SK-N-SH treated with all-trans-retinoic acid at 6 μM for 48 hours (cell line): ENCODE data around the gene SIL1.

Experiments used
- CREB5 ChIP-seq: fragments of 250-450 bp; sonication (Bioruptor Pico); IDR thresholded peaks from 2 replicates; pipeline ENCODE4 v1.5.1; 2020; ENCODE audit warnings: low read depth, mild to moderate bottlenecking, moderate library complexity
- SNAI2 ChIP-seq: fragments of 250-450 bp; sonication (Bioruptor Pico); IDR thresholded peaks from 2 replicates; pipeline ENCODE4 v1.5.0; 2020; ENCODE audit warnings: mild to moderate bottlenecking, moderate library complexity
- ZFP3 ChIP-seq: fragments of 250-450 bp; sonication (Bioruptor Pico); IDR thresholded peaks from 2 replicates; pipeline ENCODE4 v1.5.0; 2020; ENCODE audit warnings: mild to moderate bottlenecking, moderate library complexity
- TF ChIP-seq, protein P1 (sequence below): fragments of 250-450 bp; sonication (Bioruptor Pico); IDR thresholded peaks from 2 replicates; pipeline ENCODE4 v1.8.0; 2021; ENCODE audit warnings: low read depth, mild to moderate bottlenecking, moderate library complexity, borderline replicate concordance

DNA sequence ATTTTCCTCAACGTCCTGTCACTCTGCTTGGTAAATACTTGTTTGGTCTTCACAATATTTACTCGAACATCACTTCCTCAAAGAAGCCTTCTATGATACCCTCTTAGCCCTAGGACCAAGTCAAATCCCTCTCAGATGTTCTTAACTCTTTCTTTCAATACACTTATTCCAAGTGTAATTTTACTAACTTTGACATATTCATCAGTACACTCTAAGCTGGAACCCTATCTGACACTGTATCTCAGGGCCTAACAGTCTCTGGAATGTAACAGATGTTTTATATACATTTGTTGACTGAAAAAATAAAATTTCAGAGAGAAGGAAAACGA is 19.6 kb downstream of the SIL1 start:
- TF ChIP-seq, protein P1, sequence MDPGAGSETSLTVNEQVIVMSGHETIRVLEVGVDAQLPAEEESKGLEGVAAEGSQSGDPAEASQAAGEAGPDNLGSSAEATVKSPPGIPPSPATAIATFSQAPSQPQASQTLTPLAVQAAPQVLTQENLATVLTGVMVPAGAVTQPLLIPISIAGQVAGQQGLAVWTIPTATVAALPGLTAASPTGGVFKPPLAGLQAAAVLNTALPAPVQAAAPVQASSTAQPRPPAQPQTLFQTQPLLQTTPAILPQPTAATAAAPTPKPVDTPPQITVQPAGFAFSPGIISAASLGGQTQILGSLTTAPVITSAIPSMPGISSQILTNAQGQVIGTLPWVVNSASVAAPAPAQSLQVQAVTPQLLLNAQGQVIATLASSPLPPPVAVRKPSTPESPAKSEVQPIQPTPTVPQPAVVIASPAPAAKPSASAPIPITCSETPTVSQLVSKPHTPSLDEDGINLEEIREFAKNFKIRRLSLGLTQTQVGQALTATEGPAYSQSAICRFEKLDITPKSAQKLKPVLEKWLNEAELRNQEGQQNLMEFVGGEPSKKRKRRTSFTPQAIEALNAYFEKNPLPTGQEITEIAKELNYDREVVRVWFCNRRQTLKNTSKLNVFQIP (CRISPR knock-in tag): no peak
- TF ChIP-seq SNAI2 (CRISPR knock-in tag): no peak
- TF ChIP-seq ZFP3 (CRISPR knock-in tag): no peak
- no peak for TF ChIP-seq CREB5 (CRISPR knock-in tag)
